Astrocyte (in vitro differentiated cells and primary cell): Measurements from ENCODE around the gene C2CD4A. TPM values are rescaled to one million over a fixed set of nuclear protein-coding genes. Genes with fewer than 3 reads are reported as not detected.

Experiments
- DNase-seq: peaks from one replicate; pipeline ENCODE4 v3.0.0-alpha.2; 2010; ENCODE audit warnings: low read depth
- FAIRE-seq: peaks from 2 replicates; lab custom pipeline; 2011; peaks lifted over from hg19 to GRCh38; lab: Jason Lieb, UNC
- H2AFZ ChIP-seq: 2 replicates; pipeline ENCODE4 v1.6.0; 2012; ENCODE audit warnings: low read depth, low read length, inconsistent platforms
- H3K27ac ChIP-seq: 2 replicates; pipeline ENCODE4 v1.5.1; 2011; ENCODE audit warnings: low read depth, low read length, inconsistent platforms
- H3K27me3 ChIP-seq: 2 replicates; pipeline ENCODE4 v1.6.0; 2011; ENCODE audit warnings: low read length, inconsistent platforms; ENCODE audit not compliant: insufficient read depth
- H3K36me3 ChIP-seq: 2 replicates; pipeline ENCODE4 v1.5.1; 2011; ENCODE audit warnings: low read length, inconsistent platforms; ENCODE audit not compliant: insufficient read depth
- H3K4me1 ChIP-seq: 2 replicates; pipeline ENCODE4 v1.5.1; 2011; ENCODE audit warnings: low read length, inconsistent platforms; ENCODE audit not compliant: insufficient read depth
- H3K4me2 ChIP-seq: 2 replicates; pipeline ENCODE4 v1.6.0; 2012; ENCODE audit warnings: low read length, inconsistent platforms
- H3K4me3 ChIP-seq: 2 replicates; pipeline ENCODE4 v1.5.1; 2011; ENCODE audit warnings: low read depth, mild to moderate bottlenecking, low read length, inconsistent platforms; ENCODE audit not compliant: insufficient read depth
- H3K79me2 ChIP-seq: 2 replicates; pipeline ENCODE4 v1.6.0; 2012; ENCODE audit warnings: mild to moderate bottlenecking, low read length, inconsistent platforms; ENCODE audit not compliant: insufficient read depth
- H3K9ac ChIP-seq: 2 replicates; pipeline ENCODE4 v1.6.0; 2012; ENCODE audit warnings: mild to moderate bottlenecking, low read length, inconsistent platforms
- H3K9me3 ChIP-seq: 2 replicates; pipeline ENCODE4 v1.5.1; 2012; ENCODE audit warnings: low read depth, mild to moderate bottlenecking, low read length, inconsistent platforms; ENCODE audit not compliant: insufficient read depth
- H4K20me1 ChIP-seq: 2 replicates; pipeline ENCODE4 v1.6.0; 2012; ENCODE audit warnings: low read length, inconsistent platforms; ENCODE audit not compliant: insufficient read depth
- H3K27ac Mint-ChIP-seq: one replicate; pipeline ENCODE4 v1.8.0; 2021; ENCODE audit warnings: mild to moderate bottlenecking, mixed read lengths; ENCODE audit not compliant: unreplicated experiment
- H3K27me3 Mint-ChIP-seq: one replicate; pipeline ENCODE4 v1.8.0; 2021; ENCODE audit warnings: low read depth, mixed read lengths; ENCODE audit not compliant: unreplicated experiment
- H3K36me3 Mint-ChIP-seq: one replicate; pipeline ENCODE4 v1.8.0; 2021; ENCODE audit warnings: low read depth, mixed read lengths; ENCODE audit not compliant: unreplicated experiment
- H3K4me1 Mint-ChIP-seq: one replicate; pipeline ENCODE4 v1.8.0; 2021; ENCODE audit warnings: low read depth, mixed read lengths; ENCODE audit not compliant: unreplicated experiment
- H3K4me3 Mint-ChIP-seq: one replicate; pipeline ENCODE4 v1.8.0; 2021; ENCODE audit warnings: mild to moderate bottlenecking, moderate library complexity, mixed read lengths; ENCODE audit not compliant: unreplicated experiment
- H3K9me3 Mint-ChIP-seq: one replicate; pipeline ENCODE4 v1.8.0; 2021; ENCODE audit warnings: mild to moderate bottlenecking, mixed read lengths; ENCODE audit not compliant: unreplicated experiment
- EZH2 ChIP-seq: IDR thresholded peaks from 2 replicates; pipeline ENCODE4 v1.6.1; 2012; ENCODE audit warnings: mild to moderate bottlenecking, low read length, inconsistent platforms; ENCODE audit not compliant: insufficient read depth
- total RNA-seq: library from RNA; stranded (reverse); gene quantifications from 2 replicates; pipeline ENCODE4 v1.2.1, GENCODE V29; 2021
- TF ChIP-seq, protein P1 (sequence below): IDR thresholded peaks from 2 replicates; pipeline ENCODE4 v1.5.1; 2011; ENCODE audit warnings: low read depth, mild to moderate bottlenecking, inconsistent platforms, low read length, moderate library complexity; ENCODE audit not compliant: insufficient read depth

C2CD4A gene
- total RNA-seq, 1 donor from 2014 or later = not detected

DNA sequence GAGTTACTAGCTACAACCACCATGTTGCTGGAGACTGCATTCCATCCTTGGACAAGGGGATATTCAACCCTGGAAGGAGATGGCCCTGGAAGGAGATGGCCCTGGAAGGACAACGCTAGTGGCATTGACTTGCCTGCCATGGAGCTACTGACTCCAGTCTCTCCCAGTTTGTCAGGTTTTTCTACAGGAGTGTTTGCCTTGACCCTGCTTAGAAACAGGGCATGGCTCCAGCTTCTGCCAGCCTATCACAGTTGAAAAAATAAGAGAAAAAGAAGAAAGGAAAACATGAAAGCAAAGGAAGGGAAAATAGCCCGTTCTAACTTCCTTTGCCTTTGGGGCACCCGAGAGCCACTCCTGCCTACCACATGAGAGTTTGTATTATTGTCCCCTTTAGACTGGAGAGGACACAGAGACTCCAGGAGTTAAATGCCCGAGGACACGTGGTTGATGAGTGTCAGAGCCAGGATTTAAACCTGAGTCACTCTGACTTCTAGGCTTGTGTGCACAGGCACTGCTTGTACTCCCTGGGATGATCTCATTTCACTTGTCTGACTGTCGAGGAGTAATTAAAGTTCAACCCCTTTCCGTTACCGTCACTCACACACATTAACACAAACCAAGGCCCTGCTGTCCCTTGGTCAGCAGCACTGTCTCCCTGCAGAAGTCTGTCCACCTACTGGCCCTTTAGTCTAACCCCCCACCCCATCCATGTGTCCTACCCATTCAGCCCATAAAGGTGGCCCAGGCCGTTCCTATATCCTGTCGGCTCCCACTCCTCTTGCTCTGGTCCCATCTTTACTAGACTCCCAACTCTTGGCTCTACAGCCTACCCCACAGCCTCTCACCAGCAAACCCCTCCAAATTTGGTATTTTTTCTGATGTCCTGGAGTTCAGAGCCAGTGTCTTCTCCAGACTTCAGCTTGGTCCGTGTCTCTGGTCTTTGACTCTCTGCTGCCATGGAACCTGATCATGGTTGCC lies 46.1 kb downstream of the C2CD4A start:
- Mint-ChIP-seq H3K27ac (peak overlapping the region; percentile 56), H3K4me1 (peaks cover 26% of the 10 kb centered on the region), H3K4me3 (no peak overlapping the region), H3K9me3 (peaks cover 1% of the 10 kb centered on the region), H3K27me3 (no peaks in the 10 kb centered on the region), H3K36me3 (no peaks in the 10 kb centered on the region)
- FAIRE-seq = peak; percentile 66
- Histone ChIP-seq H3K4me3 (no peak overlapping the region), H3K4me2 (peak overlapping the region; percentile 26), H3K9me3 (no peaks in the 10 kb centered on the region), H3K9ac (no peak overlapping the region), H3K4me1 (peaks cover 24% of the 10 kb centered on the region), H2AFZ (peak overlapping the region; percentile 31), H3K79me2 (no peaks in the 10 kb centered on the region), H3K27ac (peak overlapping the region; percentile 28), H3K36me3 (no peaks in the 10 kb centered on the region), H4K20me1 (no peaks in the 10 kb centered on the region), H3K27me3 (no peaks in the 10 kb centered on the region)
- TF ChIP-seq, protein P1, sequence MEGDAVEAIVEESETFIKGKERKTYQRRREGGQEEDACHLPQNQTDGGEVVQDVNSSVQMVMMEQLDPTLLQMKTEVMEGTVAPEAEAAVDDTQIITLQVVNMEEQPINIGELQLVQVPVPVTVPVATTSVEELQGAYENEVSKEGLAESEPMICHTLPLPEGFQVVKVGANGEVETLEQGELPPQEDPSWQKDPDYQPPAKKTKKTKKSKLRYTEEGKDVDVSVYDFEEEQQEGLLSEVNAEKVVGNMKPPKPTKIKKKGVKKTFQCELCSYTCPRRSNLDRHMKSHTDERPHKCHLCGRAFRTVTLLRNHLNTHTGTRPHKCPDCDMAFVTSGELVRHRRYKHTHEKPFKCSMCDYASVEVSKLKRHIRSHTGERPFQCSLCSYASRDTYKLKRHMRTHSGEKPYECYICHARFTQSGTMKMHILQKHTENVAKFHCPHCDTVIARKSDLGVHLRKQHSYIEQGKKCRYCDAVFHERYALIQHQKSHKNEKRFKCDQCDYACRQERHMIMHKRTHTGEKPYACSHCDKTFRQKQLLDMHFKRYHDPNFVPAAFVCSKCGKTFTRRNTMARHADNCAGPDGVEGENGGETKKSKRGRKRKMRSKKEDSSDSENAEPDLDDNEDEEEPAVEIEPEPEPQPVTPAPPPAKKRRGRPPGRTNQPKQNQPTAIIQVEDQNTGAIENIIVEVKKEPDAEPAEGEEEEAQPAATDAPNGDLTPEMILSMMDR = no peak
- no peak for TF ChIP-seq EZH2
- peak; percentile 81 for DNase-seq

- Histone ChIP-seq H3K9ac (no peak overlapping the region), H3K27ac (no peak overlapping the region), H3K9me3 (no peaks in the 10 kb centered on the region), H3K27me3 (no peaks in the 10 kb centered on the region), H3K4me2 (no peak overlapping the region), H3K79me2 (no peaks in the 10 kb centered on the region), H3K36me3 (no peaks in the 10 kb centered on the region), H2AFZ (no peak overlapping the region), H3K4me1 (peaks cover 24% of the 10 kb centered on the region), H4K20me1 (no peaks in the 10 kb centered on the region), H3K4me3 (no peak overlapping the region)
- Mint-ChIP-seq H3K27me3 (no peaks in the 10 kb centered on the region), H3K36me3 (no peaks in the 10 kb centered on the region), H3K27ac (no peak overlapping the region), H3K4me1 (peaks cover 30% of the 10 kb centered on the region), H3K4me3 (no peak overlapping the region), H3K9me3 (peaks cover 1% of the 10 kb centered on the region)
- TF ChIP-seq, protein P1 = no peak
- no peak for TF ChIP-seq EZH2
- no peak for DNase-seq
- no peak for FAIRE-seq
Observed at GRCh38 chr15:62115847-62116246, 49.1 kb downstream of the C2CD4A start.
